ENCODE measurements around the gene DDX47.
"Not testable (repeated sequence)": the region's sequence is repeated elsewhere in the genome, so short reads cannot be mapped to it uniquely, and the experiment has no call there.

DNA sequence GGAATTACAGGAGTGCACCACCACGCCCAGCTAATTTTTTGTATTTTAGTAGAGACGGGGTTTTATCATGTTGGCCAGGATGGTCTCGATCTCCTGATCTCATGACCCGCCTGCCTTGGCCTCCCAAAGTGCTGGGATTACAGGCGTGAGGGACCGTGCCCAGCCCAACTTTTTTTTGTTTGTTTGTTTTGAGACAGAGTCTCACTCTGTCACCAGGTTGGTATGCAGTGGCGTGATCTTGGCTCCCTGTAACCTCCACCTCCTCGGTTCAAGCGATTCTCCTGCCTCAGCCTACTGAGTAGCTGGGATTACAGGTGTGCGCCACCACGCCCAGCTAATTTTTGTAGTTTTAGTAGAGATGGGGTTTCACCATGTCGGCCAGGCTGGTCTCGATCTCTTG lies 28.3 kb downstream of the DDX47 start:
- not testable (repeated sequence) for TF ChIP-seq POLR2A, POLR2AphosphoS5, CTCF (IDR thresholded peaks at IDR 0.05)

All from gastroesophageal sphincter (tissue), 3 donors.